ENCODE measurements around the gene FOXE1.

DNA sequence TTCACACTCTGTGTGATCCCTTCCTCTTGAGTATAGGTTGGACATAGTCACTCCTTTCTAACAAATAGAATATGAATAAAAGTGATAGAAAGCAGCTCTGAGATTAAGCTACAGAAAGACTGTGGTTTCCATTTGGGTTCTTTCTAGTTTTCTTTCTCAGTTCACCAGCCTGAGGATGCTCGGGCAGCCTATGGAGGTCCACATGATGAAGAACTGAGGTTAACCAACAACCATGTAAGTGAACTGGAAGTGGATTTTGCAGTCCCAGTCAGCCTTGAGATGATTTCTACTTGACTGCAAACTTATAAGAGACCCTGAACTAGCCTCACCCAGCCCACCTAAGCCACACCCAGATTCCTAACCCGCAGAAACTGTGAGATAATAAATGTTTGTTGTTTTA lies 10.1 kb upstream of the FOXE1 start:
- TF ChIP-seq FOSL2 (CRISPR knock-in tag; IDR thresholded peaks at IDR 0.05) (no peak), EZH2 (conservative IDR thresholded peaks at IDR 0.05; ENCODE audit: low read depth, low read length) (no peak), MEF2D (CRISPR knock-in tag; IDR thresholded peaks at IDR 0.05) (no peak), SMC3 (IDR thresholded peaks at IDR 0.05; ENCODE audit: low read length) (no peak), ETV5 (CRISPR knock-in tag; IDR thresholded peaks at IDR 0.05; ENCODE audit: borderline replicate concordance) (no peak), ZNF383 (CRISPR knock-in tag; IDR thresholded peaks at IDR 0.05; ENCODE audit: borderline replicate concordance) (no peak), ZC3H4 (CRISPR knock-in tag; IDR thresholded peaks at IDR 0.05; ENCODE audit: borderline replicate concordance) (no peak), NFIC (IDR thresholded peaks at IDR 0.05; ENCODE audit: low read length) (no peak), ZZZ3 (CRISPR knock-in tag; IDR thresholded peaks at IDR 0.05; ENCODE audit: borderline replicate concordance) (no peak), KLF9 (CRISPR knock-in tag; IDR thresholded peaks at IDR 0.05; ENCODE audit: low read depth) (no peak), ZNF710 (CRISPR knock-in tag; IDR thresholded peaks at IDR 0.05; ENCODE audit: borderline replicate concordance) (no peak), AFF4 (CRISPR knock-in tag; IDR thresholded peaks at IDR 0.05) (no peak)
- TF ChIP-seq, protein P1, sequence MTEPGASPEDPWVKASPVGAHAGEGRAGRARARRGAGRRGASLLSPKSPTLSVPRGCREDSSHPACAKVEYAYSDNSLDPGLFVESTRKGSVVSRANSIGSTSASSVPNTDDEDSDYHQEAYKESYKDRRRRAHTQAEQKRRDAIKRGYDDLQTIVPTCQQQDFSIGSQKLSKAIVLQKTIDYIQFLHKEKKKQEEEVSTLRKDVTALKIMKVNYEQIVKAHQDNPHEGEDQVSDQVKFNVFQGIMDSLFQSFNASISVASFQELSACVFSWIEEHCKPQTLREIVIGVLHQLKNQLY (CRISPR knock-in tag; IDR thresholded peaks at IDR 0.05) = no peak
